ENCODE results near the gene SARS2.

Gene SARS2

GRCh38 chr19:38929929-38930775 is at the start of gene SARS2:
TSS of gene SARS2 (minus strand) at chr19:38930763. CDS start at chr19:38930736, 27 bp downstream.
- TF ChIP-seq CTCF (IDR thresholded peaks at IDR 0.05; ENCODE audit: insufficient read depth, low read depth, low read length, missing control alignments), result peak; percentile 99
- peak; percentile 96 for DNase-seq (ENCODE audit: low read depth)
- peak within 1 kb of the TSS; percentile 90 for H3K4me3 ChIP-seq (ENCODE audit: low read depth, low read length)

- no peak for TF ChIP-seq CTCF (IDR thresholded peaks at IDR 0.05; ENCODE audit: insufficient read depth, low read depth, low read length, missing control alignments)
- no peak overlapping the region for H3K4me3 ChIP-seq (ENCODE audit: low read depth, low read length)
- no peak for DNase-seq (ENCODE audit: low read depth)
These were observed 49.2 kb upstream of the SARS2 start for GRCh38 chr19:38979812-38980211.

- DNase-seq (ENCODE audit: low read depth), result no peak
- no peak for TF ChIP-seq CTCF (IDR thresholded peaks at IDR 0.05; ENCODE audit: insufficient read depth, low read depth, low read length, missing control alignments)
- no peak overlapping the region for H3K4me3 ChIP-seq (ENCODE audit: low read depth, low read length)
These were observed 47.7 kb upstream of the SARS2 start for GRCh38 chr19:38978326-38978689.

GRCh38 chr19:38977445-38978325 is 47.1 kb upstream of the SARS2 start:
- TF ChIP-seq CTCF (IDR thresholded peaks at IDR 0.05; ENCODE audit: insufficient read depth, low read depth, low read length, missing control alignments), result no peak
- no peak overlapping the region for H3K4me3 ChIP-seq (ENCODE audit: low read depth, low read length)
- DNase-seq (ENCODE audit: low read depth), result peak; percentile 96

GRCh38 chr19:38975861-38976271 is 45.3 kb upstream of the SARS2 start:
- DNase-seq (ENCODE audit: low read depth), result no peak

More at GRCh38 chr19:38975861-38976271, 45.3 kb upstream of the SARS2 start:
- H3K4me3 ChIP-seq (ENCODE audit: low read depth, low read length), result no peak overlapping the region
- TF ChIP-seq CTCF (IDR thresholded peaks at IDR 0.05; ENCODE audit: insufficient read depth, low read depth, low read length, missing control alignments), result no peak

Measured in GM12865 (cell line).